ENCODE data around the gene ULK2.

DNA sequence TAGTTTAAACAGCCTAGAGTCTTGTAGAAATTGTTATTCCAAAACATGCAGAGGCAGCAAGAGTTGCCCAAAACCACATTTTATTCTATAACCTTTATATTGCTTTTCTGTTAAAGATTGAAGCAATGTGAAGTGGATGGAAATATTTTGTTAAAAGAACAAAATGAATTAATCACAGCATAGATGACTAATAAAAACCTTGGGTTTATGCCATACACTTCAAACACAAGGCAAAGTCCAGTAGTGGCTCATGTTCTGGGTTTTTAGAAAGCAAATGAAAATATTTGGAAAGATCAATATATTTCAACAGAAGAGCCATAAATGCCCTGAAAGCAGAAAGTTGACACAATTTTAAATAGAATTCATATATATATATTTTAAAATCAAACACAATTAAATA, 36.7 kb upstream of the ULK2 start:
- TF ChIP-seq CTCF (IDR thresholded peaks at IDR 0.05; ENCODE audit: low read depth, low read length): no peak
- no peak for TF ChIP-seq EZH2phosphoT487 (IDR thresholded peaks at IDR 0.05; ENCODE audit: low read depth)

Data from OCI-LY3 (cell line).